HL-60 (cell line): ENCODE results near the gene SFT2D1.

Source experiments
- TF ChIP-seq, protein P1 (sequence below): IDR thresholded peaks from one replicate; pipeline ENCODE4 v1.5.1; 2011; ENCODE audit warnings: low read length, control low read depth, inconsistent platforms; ENCODE audit not compliant: insufficient read depth
- TF ChIP-seq, protein P2 (sequence below): IDR thresholded peaks from 2 replicates; pipeline ENCODE4 v1.6.1; 2012; ENCODE audit warnings: low read depth; ENCODE audit not compliant: insufficient replicate concordance

DNA sequence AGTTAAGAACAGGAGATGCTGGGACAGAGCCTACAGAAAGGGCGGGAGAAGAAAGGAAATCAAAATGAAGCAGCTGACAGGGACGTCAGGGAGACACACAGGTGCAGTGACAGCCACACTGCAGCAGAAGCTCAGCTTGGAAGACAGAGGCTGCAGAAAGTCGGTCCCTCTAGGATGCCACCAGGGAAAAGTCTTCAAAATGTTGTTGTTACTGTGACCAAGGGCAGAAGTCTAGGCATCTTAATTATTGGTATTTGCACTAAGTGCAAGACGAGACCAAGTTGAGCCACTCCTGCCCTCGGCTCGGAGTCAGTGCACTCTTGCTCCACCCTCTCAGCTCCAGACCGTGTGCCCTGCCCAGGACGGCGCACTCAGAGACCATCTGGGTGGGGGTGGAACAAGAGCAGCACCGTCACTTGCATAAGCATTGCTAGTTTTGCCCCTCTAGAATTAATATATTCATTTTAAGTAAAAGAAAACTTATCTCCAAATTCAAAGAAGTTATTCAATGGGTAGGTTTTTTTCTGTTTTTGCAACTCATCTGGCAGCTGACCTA, 36.7 kb downstream of the SFT2D1 start:
- TF ChIP-seq, protein P1, sequence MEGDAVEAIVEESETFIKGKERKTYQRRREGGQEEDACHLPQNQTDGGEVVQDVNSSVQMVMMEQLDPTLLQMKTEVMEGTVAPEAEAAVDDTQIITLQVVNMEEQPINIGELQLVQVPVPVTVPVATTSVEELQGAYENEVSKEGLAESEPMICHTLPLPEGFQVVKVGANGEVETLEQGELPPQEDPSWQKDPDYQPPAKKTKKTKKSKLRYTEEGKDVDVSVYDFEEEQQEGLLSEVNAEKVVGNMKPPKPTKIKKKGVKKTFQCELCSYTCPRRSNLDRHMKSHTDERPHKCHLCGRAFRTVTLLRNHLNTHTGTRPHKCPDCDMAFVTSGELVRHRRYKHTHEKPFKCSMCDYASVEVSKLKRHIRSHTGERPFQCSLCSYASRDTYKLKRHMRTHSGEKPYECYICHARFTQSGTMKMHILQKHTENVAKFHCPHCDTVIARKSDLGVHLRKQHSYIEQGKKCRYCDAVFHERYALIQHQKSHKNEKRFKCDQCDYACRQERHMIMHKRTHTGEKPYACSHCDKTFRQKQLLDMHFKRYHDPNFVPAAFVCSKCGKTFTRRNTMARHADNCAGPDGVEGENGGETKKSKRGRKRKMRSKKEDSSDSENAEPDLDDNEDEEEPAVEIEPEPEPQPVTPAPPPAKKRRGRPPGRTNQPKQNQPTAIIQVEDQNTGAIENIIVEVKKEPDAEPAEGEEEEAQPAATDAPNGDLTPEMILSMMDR = no peak
- TF ChIP-seq, protein P2, sequence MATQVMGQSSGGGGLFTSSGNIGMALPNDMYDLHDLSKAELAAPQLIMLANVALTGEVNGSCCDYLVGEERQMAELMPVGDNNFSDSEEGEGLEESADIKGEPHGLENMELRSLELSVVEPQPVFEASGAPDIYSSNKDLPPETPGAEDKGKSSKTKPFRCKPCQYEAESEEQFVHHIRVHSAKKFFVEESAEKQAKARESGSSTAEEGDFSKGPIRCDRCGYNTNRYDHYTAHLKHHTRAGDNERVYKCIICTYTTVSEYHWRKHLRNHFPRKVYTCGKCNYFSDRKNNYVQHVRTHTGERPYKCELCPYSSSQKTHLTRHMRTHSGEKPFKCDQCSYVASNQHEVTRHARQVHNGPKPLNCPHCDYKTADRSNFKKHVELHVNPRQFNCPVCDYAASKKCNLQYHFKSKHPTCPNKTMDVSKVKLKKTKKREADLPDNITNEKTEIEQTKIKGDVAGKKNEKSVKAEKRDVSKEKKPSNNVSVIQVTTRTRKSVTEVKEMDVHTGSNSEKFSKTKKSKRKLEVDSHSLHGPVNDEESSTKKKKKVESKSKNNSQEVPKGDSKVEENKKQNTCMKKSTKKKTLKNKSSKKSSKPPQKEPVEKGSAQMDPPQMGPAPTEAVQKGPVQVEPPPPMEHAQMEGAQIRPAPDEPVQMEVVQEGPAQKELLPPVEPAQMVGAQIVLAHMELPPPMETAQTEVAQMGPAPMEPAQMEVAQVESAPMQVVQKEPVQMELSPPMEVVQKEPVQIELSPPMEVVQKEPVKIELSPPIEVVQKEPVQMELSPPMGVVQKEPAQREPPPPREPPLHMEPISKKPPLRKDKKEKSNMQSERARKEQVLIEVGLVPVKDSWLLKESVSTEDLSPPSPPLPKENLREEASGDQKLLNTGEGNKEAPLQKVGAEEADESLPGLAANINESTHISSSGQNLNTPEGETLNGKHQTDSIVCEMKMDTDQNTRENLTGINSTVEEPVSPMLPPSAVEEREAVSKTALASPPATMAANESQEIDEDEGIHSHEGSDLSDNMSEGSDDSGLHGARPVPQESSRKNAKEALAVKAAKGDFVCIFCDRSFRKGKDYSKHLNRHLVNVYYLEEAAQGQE = no peak
